ENCODE measurements around the gene TMEM132A. TPM values are rescaled to one million over a fixed set of nuclear protein-coding genes. Genes with fewer than 3 reads are reported as not detected.

Gene TMEM132A
- total and polyA plus RNA-seq, 10 of the 15 experiments (the other 5 are each of a cell fraction or from before 2014, with no cell fraction given): 0.16 to 25.0 (median 4.3) TPM

DNA sequence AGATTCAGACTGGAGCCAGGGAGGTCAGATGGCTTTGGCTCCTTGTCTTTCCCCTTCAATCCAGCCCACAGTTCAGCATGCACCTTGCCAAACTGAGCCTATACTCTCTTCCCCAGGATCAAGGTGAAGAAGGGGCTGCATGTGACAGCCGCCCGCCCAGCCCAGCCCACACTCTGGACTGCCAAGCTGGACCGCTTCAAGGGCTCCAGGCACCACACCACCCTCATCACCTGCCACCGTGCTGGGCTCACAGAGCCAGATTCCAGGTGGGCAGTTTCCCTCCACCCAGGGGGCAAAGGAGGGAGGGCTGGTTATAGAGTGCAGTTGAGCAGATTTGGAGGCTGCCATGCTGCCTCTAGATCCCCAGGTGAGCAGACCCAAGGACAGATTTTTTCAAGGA lies 6.1 kb downstream of the TMEM132A start:
- intact Hi-C loops (cut with micrococcal nuclease; ENCODE audit: unreplicated experiment): no loop called here
- FAIRE-seq: no peak
- no peaks in the 10 kb centered on the region for H3K27me3 ChIP-seq (replicated peaks in 1 of 2; ENCODE audit: control insufficient read depth in 2 of 2, insufficient read depth in 2 of 2, low read length in 1 of 2)
- no peaks in the 10 kb centered on the region for H3K36me3 ChIP-seq (ENCODE audit: control insufficient read depth in 2 of 2, insufficient read depth in 2 of 2, low read length in 1 of 2)
- no peaks in the 10 kb centered on the region for H4K20me1 ChIP-seq (ENCODE audit: control insufficient read depth, insufficient read depth)
- no peak overlapping the region for H2AFZ ChIP-seq (ENCODE audit: control insufficient read depth, low read depth, low read length)
- ChIA-PET POLR2A (interaction anchor here (1.5 kb wide), 1 partner anchor 11 kb away, joined by 4 read pairs; no protein-coding TSS in a partner anchor), RAD21 (ENCODE audit: unreplicated experiment) (interaction anchor here (2.3 kb wide), 1 partner anchor 10 kb away, joined by 5 read pairs; no protein-coding TSS in a partner anchor), CTCF (interaction anchor here (0.7 to 1.7 kb wide), 4 partner anchors 13 to 55 kb away, joined by 3 to 4 read pairs (median 4); no protein-coding TSS in a partner anchor), SMC1A (ENCODE audit: uncharacterized antibody, unreplicated experiment) (interaction anchor here (1.9 to 2.6 kb wide), 2 partner anchors 18 to 24 kb away, joined by 4 to 7 read pairs; no protein-coding TSS in a partner anchor)
- ATAC-seq: no peak
- H3K9ac ChIP-seq (ENCODE audit: control insufficient read depth, insufficient read depth, low read length): no peak overlapping the region
- H3K4me1 ChIP-seq (ENCODE audit: control insufficient read depth, insufficient read depth, low read length): peaks cover 24% of the 10 kb centered on the region
- no peak for DNase-seq (ENCODE audit: low read depth, low spot score)
- no peaks in the 10 kb centered on the region for H3K79me2 ChIP-seq (ENCODE audit: control insufficient read depth, insufficient read depth, low read length)
- in situ Hi-C loops (cut with MboI): no loop called here
- no peak overlapping the region for H3K4me3 ChIP-seq
- 21% methylated on average over 2 of the region's 4 CpGs for WGBS (ENCODE audit: insufficient coverage, insufficient replicate concordance, low lambda C conversion rate, missing lambda C conversion rate)
- BruUV-seq (replicated peaks): no TSS peak
- TF ChIP-seq TARDBP (IDR thresholded peaks at IDR 0.05; ENCODE audit: borderline replicate concordance) (no peak), SRF (IDR thresholded peaks at IDR 0.05; ENCODE audit: low read depth in 2 of 2, low read length in 2 of 2) (no peak), POU2F2 (IDR thresholded peaks at IDR 0.05; ENCODE audit: borderline replicate concordance, low read depth, low read length) (no peak), PML (IDR thresholded peaks at IDR 0.05; ENCODE audit: low read length) (no peak)
- TF ChIP-seq, protein P1, sequence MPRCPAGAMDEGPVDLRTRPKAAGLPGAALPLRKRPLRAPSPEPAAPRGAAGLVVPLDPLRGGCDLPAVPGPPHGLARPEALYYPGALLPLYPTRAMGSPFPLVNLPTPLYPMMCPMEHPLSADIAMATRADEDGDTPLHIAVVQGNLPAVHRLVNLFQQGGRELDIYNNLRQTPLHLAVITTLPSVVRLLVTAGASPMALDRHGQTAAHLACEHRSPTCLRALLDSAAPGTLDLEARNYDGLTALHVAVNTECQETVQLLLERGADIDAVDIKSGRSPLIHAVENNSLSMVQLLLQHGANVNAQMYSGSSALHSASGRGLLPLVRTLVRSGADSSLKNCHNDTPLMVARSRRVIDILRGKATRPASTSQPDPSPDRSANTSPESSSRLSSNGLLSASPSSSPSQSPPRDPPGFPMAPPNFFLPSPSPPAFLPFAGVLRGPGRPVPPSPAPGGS (IDR thresholded peaks at IDR 0.05; ENCODE audit: borderline replicate concordance, insufficient read depth, low read depth, low read length, poor library complexity, severe bottlenecking): no peak
- H3K4me2 ChIP-seq (ENCODE audit: control insufficient read depth, insufficient read depth): no peak overlapping the region
- no peak overlapping the region for H3K27ac ChIP-seq (ENCODE audit: control insufficient read depth, insufficient read depth)
- H3K9me3 ChIP-seq (replicated peaks; ENCODE audit: control insufficient read depth, insufficient read depth, low read length): no peaks in the 10 kb centered on the region
